Suppressor macrophage treated with lipopolysaccharide for 4 hours (primary cell): Measurements from ENCODE around the gene TSPAN5.

Source experiments
- DNase-seq: peaks from one replicate; pipeline ENCODE4 v3.0.0-alpha.2; 2020

TSPAN5 gene

GRCh38 chr4:98577956-98578355 lies 80.5 kb downstream of the TSPAN5 start:
- no peak for DNase-seq

- no peak for DNase-seq
These were observed 83.6 kb downstream of the TSPAN5 start for GRCh38 chr4:98574816-98575215.

GRCh38 chr4:98573791-98574190 lies 84.6 kb downstream of the TSPAN5 start:
- no peak for DNase-seq

GRCh38 chr4:98572697-98573096 lies 85.7 kb downstream of the TSPAN5 start:
- DNase-seq, result no peak

- DNase-seq, result no peak
These were observed 87.1 kb downstream of the TSPAN5 start for GRCh38 chr4:98571161-98571786.

- DNase-seq, result no peak
These were observed 88.1 kb downstream of the TSPAN5 start for GRCh38 chr4:98570151-98570797.

- DNase-seq, result no peak
These were observed 89.3 kb downstream of the TSPAN5 start for GRCh38 chr4:98568941-98569663.

GRCh38 chr4:98567611-98568010 lies 90.8 kb downstream of the TSPAN5 start:
- DNase-seq, result no peak

- no peak for DNase-seq
These were observed 91.9 kb downstream of the TSPAN5 start for GRCh38 chr4:98566361-98567008.

- DNase-seq, result no peak
These were observed 92.6 kb downstream of the TSPAN5 start for GRCh38 chr4:98565681-98566301.

GRCh38 chr4:98564852-98565251 lies 93.6 kb downstream of the TSPAN5 start:
- no peak for DNase-seq

GRCh38 chr4:98560321-98560720 lies 98.1 kb downstream of the TSPAN5 start:
- DNase-seq, result no peak

- DNase-seq, result no peak
These were observed 99.8 kb downstream of the TSPAN5 start for GRCh38 chr4:98558471-98559169.

GRCh38 chr4:98557194-98557892 lies 101.1 kb downstream of the TSPAN5 start:
- DNase-seq, result no peak

GRCh38 chr4:98556451-98556850 lies 102.0 kb downstream of the TSPAN5 start:
- DNase-seq, result no peak

- DNase-seq, result no peak
These were observed 102.5 kb downstream of the TSPAN5 start for GRCh38 chr4:98555798-98556445.

- no peak for DNase-seq
These were observed 111.4 kb downstream of the TSPAN5 start for GRCh38 chr4:98546910-98547594.

GRCh38 chr4:98544818-98545414 lies 113.5 kb downstream of the TSPAN5 start:
- no peak for DNase-seq

- DNase-seq, result no peak
These were observed 114.1 kb downstream of the TSPAN5 start for GRCh38 chr4:98544141-98544817.

- DNase-seq, result no peak
These were observed 116.4 kb downstream of the TSPAN5 start for GRCh38 chr4:98542011-98542410.
